MCF 10A (cell line): Measurements from ENCODE around the gene MEPE. TPM values are rescaled to one million over a fixed set of nuclear protein-coding genes. Genes with fewer than 3 reads are reported as not detected.

ENCODE experiments used
- BruUV-seq: library from RNA; stranded (reverse); fragments of 400-500 nt; replicated peaks from 2 replicates; lab custom pipeline; 2021; lab: Mats Ljungman, UMichigan
- CTCF ChIA-PET: fragments of 300-600 bp; sonication (Branson Sonifier 250); formaldehyde crosslinking; extraction: SDS; loops from one replicate; lab custom pipeline; 2021; ENCODE audit warnings: antibody characterized with exemption, inconsistent platforms; lab: Yijun Ruan, JAX
- POLR2A ChIA-PET: fragments of 300-600, 350-650 bp; sonication (Branson Sonifier 250); formaldehyde crosslinking; extraction: SDS; loops from one replicate; lab custom pipeline; 2020; ENCODE audit warnings: antibody characterized with exemption, inconsistent platforms; lab: Yijun Ruan, JAX
- DNase-seq: peaks from one replicate; pipeline ENCODE4 v3.0.0-alpha.2; 2018; ENCODE audit not compliant: unreplicated experiment
- H3K27ac Mint-ChIP-seq: one replicate; pipeline ENCODE4 v1.8.0; 2022; ENCODE audit warnings: mild to moderate bottlenecking, low read depth, mixed read lengths; ENCODE audit not compliant: unreplicated experiment
- H3K27me3 Mint-ChIP-seq: one replicate; pipeline ENCODE4 v1.8.0; 2022; ENCODE audit warnings: mixed read lengths; ENCODE audit not compliant: insufficient read depth, unreplicated experiment
- H3K36me3 Mint-ChIP-seq: one replicate; pipeline ENCODE4 v1.8.0; 2022; ENCODE audit warnings: mild to moderate bottlenecking, moderate library complexity, mixed read lengths; ENCODE audit not compliant: insufficient read depth, unreplicated experiment
- H3K4me1 Mint-ChIP-seq: one replicate; pipeline ENCODE4 v1.8.0; 2022; ENCODE audit warnings: mixed read lengths; ENCODE audit not compliant: insufficient read depth, unreplicated experiment
- H3K4me3 Mint-ChIP-seq: one replicate; pipeline ENCODE4 v1.8.0; 2022; ENCODE audit warnings: mild to moderate bottlenecking, moderate library complexity, mixed read lengths; ENCODE audit not compliant: unreplicated experiment
- H3K9me3 Mint-ChIP-seq: one replicate; pipeline ENCODE4 v1.8.0; 2022; ENCODE audit warnings: mixed read lengths; ENCODE audit not compliant: unreplicated experiment
- CTCF ChIP-seq: fragments of 200-600 bp; IDR thresholded peaks from one replicate; pipeline ENCODE4 v1.8.0; 2022; ENCODE audit warnings: antibody characterized with exemption, mild to moderate bottlenecking; ENCODE audit not compliant: unreplicated experiment
- intact Hi-C: fragments of 100-400 bp; cut with micrococcal nuclease; formaldehyde crosslinking; loops from 2 replicates; pipeline ENCODE4 v1.14.1; 2022
- total RNA-seq: library from RNA; stranded (reverse); gene quantifications from 2 replicates; pipeline ENCODE4 v1.2.3, GENCODE V29; 2022

MEPE gene
- total RNA-seq, 1 experiment from 2014 or later = not detected

GRCh38 chr4:87851332-87851731, 18.6 kb downstream of the MEPE start:
- no peaks in the 10 kb centered on the region for H3K9me3 Mint-ChIP-seq
- no peak for TF ChIP-seq CTCF
- ChIA-PET POLR2A (interaction anchor here (3.0 kb wide), 1 partner anchor 124 kb away, joined by 16 read pairs; the partner anchor contains the start of gene SPP1), CTCF (interaction anchor here (0.5 to 4.7 kb wide), 9 partner anchors 9 to 360 kb away, joined by 3 to 75 read pairs (median 19); partner anchors contain the start of gene SPP1)
- H3K27ac Mint-ChIP-seq = no peak overlapping the region
- peaks cover 15% of the 10 kb centered on the region for H3K4me1 Mint-ChIP-seq
- no peak overlapping the region for H3K4me3 Mint-ChIP-seq
- DNase-seq = no peak
- BruUV-seq = no TSS peak
- H3K36me3 Mint-ChIP-seq = no peaks in the 10 kb centered on the region
- H3K27me3 Mint-ChIP-seq = no peaks in the 10 kb centered on the region
- intact Hi-C loops = no loop called here

- H3K36me3 Mint-ChIP-seq = no peaks in the 10 kb centered on the region
- no peak for DNase-seq
- no peak overlapping the region for H3K27ac Mint-ChIP-seq
- no peaks in the 10 kb centered on the region for H3K27me3 Mint-ChIP-seq
- intact Hi-C loops = loop anchor here (2.0 kb wide), 1 partner anchor 663 kb away; no protein-coding TSS in a partner anchor
- POLR2A ChIA-PET = no interaction called here
- no peaks in the 10 kb centered on the region for H3K9me3 Mint-ChIP-seq
- no TSS peak for BruUV-seq
- H3K4me3 Mint-ChIP-seq = no peak overlapping the region
- TF ChIP-seq CTCF = no peak
- H3K4me1 Mint-ChIP-seq = peaks cover 15% of the 10 kb centered on the region
- CTCF ChIA-PET = interaction anchor here (0.5 to 4.7 kb wide), 17 partner anchors 8 to 578 kb away, joined by 3 to 75 read pairs (median 4); partner anchors contain the start of gene SPP1
Measured at GRCh38 chr4:87851953-87852352, 19.2 kb downstream of the MEPE start.

GRCh38 chr4:87853108-87853507, 20.3 kb downstream of the MEPE start:
- H3K27ac Mint-ChIP-seq = no peak overlapping the region
- POLR2A ChIA-PET = interaction anchor here (0.6 to 1.8 kb wide), 6 partner anchors 22 to 477 kb away, joined by 3 to 13 read pairs (median 3); partner anchors contain the start of gene HSD17B11
- BruUV-seq = no TSS peak
- peak; percentile 51 for TF ChIP-seq CTCF
- H3K4me3 Mint-ChIP-seq = no peak overlapping the region
- H3K9me3 Mint-ChIP-seq = no peaks in the 10 kb centered on the region
- H3K4me1 Mint-ChIP-seq = peaks cover 15% of the 10 kb centered on the region
- CTCF ChIA-PET = interaction anchor here (0.6 to 3.9 kb wide), 36 partner anchors 10 to 1943 kb away, joined by 3 to 57 read pairs (median 4); partner anchors contain the start of gene SPP1
- intact Hi-C loops = loop anchor here (1.0 to 2.0 kb wide), 4 partner anchors 120 to 662 kb away; no protein-coding TSS in a partner anchor
- H3K36me3 Mint-ChIP-seq = no peaks in the 10 kb centered on the region
- no peaks in the 10 kb centered on the region for H3K27me3 Mint-ChIP-seq
- DNase-seq = peak; percentile 61

GRCh38 chr4:87853891-87854290, 21.1 kb downstream of the MEPE start:
- ChIA-PET CTCF (interaction anchor here (0.9 to 3.9 kb wide), 9 partner anchors 88 to 1944 kb away, joined by 3 to 57 read pairs (median 5); partner anchors contain the start of gene SPP1), POLR2A (interaction anchor here (1.8 kb wide), 1 partner anchor 120 kb away, joined by 13 read pairs; no protein-coding TSS in a partner anchor)
- H3K9me3 Mint-ChIP-seq = peaks cover 7% of the 10 kb centered on the region
- H3K4me1 Mint-ChIP-seq = peaks cover 10% of the 10 kb centered on the region
- H3K36me3 Mint-ChIP-seq = no peaks in the 10 kb centered on the region
- no peak overlapping the region for H3K27ac Mint-ChIP-seq
- H3K4me3 Mint-ChIP-seq = no peak overlapping the region
- DNase-seq = no peak
- H3K27me3 Mint-ChIP-seq = peaks cover 6% of the 10 kb centered on the region
- TF ChIP-seq CTCF = no peak
- intact Hi-C loops = loop anchor here (1.0 to 2.0 kb wide), 4 partner anchors 119 to 661 kb away; no protein-coding TSS in a partner anchor
- BruUV-seq = no TSS peak
